Fibroblast of the aortic adventitia (primary cell): ENCODE data around the gene ART4. TPM values are rescaled to one million over a fixed set of nuclear protein-coding genes. Genes with fewer than 3 reads are reported as not detected.

Experiments
- DNase-seq: peaks from one replicate; pipeline ENCODE4 v3.0.0-alpha.2; 2010; ENCODE audit warnings: low read depth
- H3K4me3 ChIP-seq: 2 replicates; pipeline ENCODE4 v1.5.1; 2011; ENCODE audit warnings: low read depth, mild to moderate bottlenecking, control low read depth, low read length, moderate library complexity
- CTCF ChIP-seq: IDR thresholded peaks from 2 replicates; pipeline ENCODE4 v1.5.1; 2011; ENCODE audit warnings: mild to moderate bottlenecking, low read length, control low read depth, inconsistent platforms; ENCODE audit not compliant: insufficient read depth
- total RNA-seq: library from RNA; depleted of rRNA; stranded (reverse); fragments of >200 nt; gene quantifications from 2 replicates; pipeline ENCODE4 v1.2.3, GENCODE V29; 2012; ENCODE audit warnings: low replicate concordance

Gene ART4
- total RNA-seq, 1 donor: 0.36 TPM

- no peak for TF ChIP-seq CTCF
- DNase-seq: no peak
- no peak overlapping the region for H3K4me3 ChIP-seq
Observed at GRCh38 chr12:14784471-14784870, 58.9 kb downstream of the ART4 start.

GRCh38 chr12:14782756-14783155 lies 60.6 kb downstream of the ART4 start:
- no peak for TF ChIP-seq CTCF
- no peak for DNase-seq
- H3K4me3 ChIP-seq: no peak overlapping the region

- no peak for TF ChIP-seq CTCF
- DNase-seq: no peak
- no peak overlapping the region for H3K4me3 ChIP-seq
Observed at GRCh38 chr12:14781563-14781962, 61.8 kb downstream of the ART4 start.

- DNase-seq: no peak
- no peak for TF ChIP-seq CTCF
- H3K4me3 ChIP-seq: no peak overlapping the region
Observed at GRCh38 chr12:14780859-14781258, 62.5 kb downstream of the ART4 start.

- H3K4me3 ChIP-seq: no peak overlapping the region
- TF ChIP-seq CTCF: no peak
- DNase-seq: no peak
Observed at GRCh38 chr12:14779834-14780233, 63.5 kb downstream of the ART4 start.

GRCh38 chr12:14777271-14777670 lies 66.1 kb downstream of the ART4 start:
- no peak for TF ChIP-seq CTCF
- no peak overlapping the region for H3K4me3 ChIP-seq
- DNase-seq: peak; percentile 23

GRCh38 chr12:14776236-14776961 lies 66.9 kb downstream of the ART4 start:
- DNase-seq: peak; percentile 47
- H3K4me3 ChIP-seq: peak overlapping the region; percentile 86
- TF ChIP-seq CTCF: peak; percentile 44
